HG03354 (cell line): ENCODE data around the gene TTC32.

Experiments used
- ATAC-seq: cut with Tn5 transposase; IDR thresholded peaks from one replicate; pipeline ENCODE4 v1.9.1; 2021; ENCODE audit warnings: mild to moderate bottlenecking; ENCODE audit not compliant: unreplicated experiment, poor library complexity, severe bottlenecking

Gene TTC32

GRCh38 chr2:19855542-19856431, 46.0 kb downstream of the TTC32 start:
- ATAC-seq, result no peak

- no peak for ATAC-seq
These were observed 46.9 kb downstream of the TTC32 start for GRCh38 chr2:19854596-19855541.

GRCh38 chr2:19851116-19851695, 50.6 kb downstream of the TTC32 start:
- no peak for ATAC-seq

- ATAC-seq, result no peak
These were observed 51.4 kb downstream of the TTC32 start for GRCh38 chr2:19850056-19851050.

- no peak for ATAC-seq
These were observed 52.8 kb downstream of the TTC32 start for GRCh38 chr2:19848952-19849351.

GRCh38 chr2:19848029-19848750, 53.6 kb downstream of the TTC32 start:
- no peak for ATAC-seq

- ATAC-seq, result no peak
These were observed 54.3 kb downstream of the TTC32 start for GRCh38 chr2:19847486-19847885.
